Neural cell (in vitro differentiated cells): ENCODE measurements around the gene MGAT5B. TPM values are rescaled to one million over a fixed set of nuclear protein-coding genes. Genes with fewer than 3 reads are reported as not detected.

Source experiments
- H2AFZ ChIP-seq: fragments of 200-600, 300-800 bp; sonication (generic), shearing (Covaris generic); 2 replicates; pipeline ENCODE4 v1.6.0; 2014; ENCODE audit warnings: low read depth, mild to moderate bottlenecking, antibody characterized with exemption, low read length, moderate library complexity
- H3F3A ChIP-seq: fragments of 200-600 bp; shearing (Covaris generic); 2 replicates; pipeline ENCODE4 v1.6.1; 2016; ENCODE audit warnings: mild to moderate bottlenecking, moderate library complexity, mixed read lengths, antibody characterized with exemption, low read length; ENCODE audit not compliant: insufficient read depth, poor library complexity, severe bottlenecking
- H3K27ac ChIP-seq: fragments of 200-600, 300-800 bp; sonication (generic), shearing (Covaris generic); 2 replicates; pipeline ENCODE4 v1.5.1; 2014; ENCODE audit warnings: mild to moderate bottlenecking, low read length, moderate library complexity
- H3K27me3 ChIP-seq: fragments of 300-800, 200-600 bp; sonication (generic), shearing (Covaris generic); 2 replicates; pipeline ENCODE4 v1.6.0; 2014; ENCODE audit warnings: mild to moderate bottlenecking, low read depth, low read length, moderate library complexity; ENCODE audit not compliant: insufficient read depth
- H3K36me3 ChIP-seq: fragments of 300-800, 200-600 bp; sonication (generic), shearing (Covaris generic); 2 replicates; pipeline ENCODE4 v1.5.1; 2014; ENCODE audit warnings: mild to moderate bottlenecking, antibody characterized with exemption, low read length, moderate library complexity; ENCODE audit not compliant: insufficient read depth
- H3K4me2 ChIP-seq: fragments of 300-800, 200-600 bp; sonication (generic), shearing (Covaris generic); 2 replicates; pipeline ENCODE4 v1.6.0; 2014; ENCODE audit warnings: mild to moderate bottlenecking, low read length
- H3K4me3 ChIP-seq: fragments of 300-800, 200-600 bp; sonication (generic), shearing (Covaris generic); 2 replicates; pipeline ENCODE4 v1.5.1; 2014; ENCODE audit warnings: mild to moderate bottlenecking, low read length, moderate library complexity
- H3K79me2 ChIP-seq: fragments of 200-600 bp; shearing (Covaris generic); replicated peaks from 2 replicates; pipeline ENCODE4 v1.6.0; 2014; ENCODE audit warnings: mild to moderate bottlenecking, low read length, moderate library complexity; ENCODE audit not compliant: insufficient read depth
- H3K9ac ChIP-seq: fragments of 300-800, 200-600 bp; sonication (generic), shearing (Covaris generic); 2 replicates; pipeline ENCODE4 v1.6.1; 2016; ENCODE audit warnings: mild to moderate bottlenecking, low read length, mixed read lengths
- H3K9me2 ChIP-seq: fragments of 200-600 bp; shearing (Covaris generic); 2 replicates; pipeline ENCODE4 v1.6.1; 2016; ENCODE audit warnings: mild to moderate bottlenecking, low read length, mixed read lengths; ENCODE audit not compliant: insufficient read depth
- H3K9me3 ChIP-seq: fragments of 200-600, 300-800 bp; sonication (generic), shearing (Covaris generic); 2 replicates; pipeline ENCODE4 v1.6.1; 2016; ENCODE audit warnings: mild to moderate bottlenecking, mixed run types, low read length, moderate library complexity, mixed read lengths
- H4K20me1 ChIP-seq: fragments of 200-600 bp; shearing (Covaris generic); 2 replicates; pipeline ENCODE4 v1.6.1; 2016; ENCODE audit warnings: mild to moderate bottlenecking, mixed run types; ENCODE audit not compliant: insufficient read depth
- EP300 ChIP-seq: fragments of 450-650 bp; conservative IDR thresholded peaks from 2 replicates; pipeline ENCODE4 v1.6.1; 2014; ENCODE audit warnings: antibody characterized with exemption, mild to moderate bottlenecking, moderate library complexity; ENCODE audit not compliant: poor library complexity, severe bottlenecking
- EZH2 ChIP-seq: fragments of 200-600, 300-800 bp; shearing (Covaris generic), sonication (generic); IDR thresholded peaks from 2 replicates; pipeline ENCODE4 v1.6.1; 2014; ENCODE audit warnings: antibody characterized with exemption, low read length, borderline replicate concordance, mild to moderate bottlenecking; ENCODE audit not compliant: insufficient read depth, poor library complexity, severe bottlenecking
- MXI1 ChIP-seq: fragments of 450-650 bp; conservative IDR thresholded peaks from 2 replicates; pipeline ENCODE4 v1.6.1; 2014; ENCODE audit warnings: antibody characterized with exemption, mild to moderate bottlenecking; ENCODE audit not compliant: poor library complexity, severe bottlenecking
- POLR2AphosphoS5 ChIP-seq: IDR thresholded peaks from 2 replicates; pipeline ENCODE4 v1.6.1; 2012
- RAD21 ChIP-seq: fragments of 450-650 bp; conservative IDR thresholded peaks from 2 replicates; pipeline ENCODE4 v1.6.1; 2014; ENCODE audit warnings: antibody characterized with exemption, mild to moderate bottlenecking, moderate library complexity
- REST ChIP-seq: IDR thresholded peaks from 2 replicates; pipeline ENCODE4 v1.6.1; 2012; ENCODE audit warnings: borderline replicate concordance
- SMC3 ChIP-seq: fragments of 450-650 bp; conservative IDR thresholded peaks from 2 replicates; pipeline ENCODE4 v1.6.1; 2014; ENCODE audit warnings: antibody characterized with exemption, mild to moderate bottlenecking, moderate library complexity; ENCODE audit not compliant: poor library complexity
- TAF1 ChIP-seq: IDR thresholded peaks from 2 replicates; pipeline ENCODE4 v1.6.1; 2012; ENCODE audit warnings: low read depth
- polyA plus RNA-seq: library from polyadenylated mRNA; depleted of rRNA; stranded (reverse); fragments of >200 nt; gene quantifications from 2 replicates; pipeline ENCODE4 v1.2.3, GENCODE V29; 2014
- TF ChIP-seq, protein P1 (sequence below): fragments of 450-650 bp; IDR thresholded peaks from 2 replicates; pipeline ENCODE4 v1.5.1; 2014; ENCODE audit warnings: antibody characterized with exemption, mild to moderate bottlenecking, moderate library complexity; ENCODE audit not compliant: poor library complexity, severe bottlenecking

MGAT5B gene
- polyA plus RNA-seq, 1 donor from 2014 or later, result 8.8 TPM

GRCh38 chr17:76995387-76996105, 127.3 kb downstream of the MGAT5B start:
- no peaks in the 10 kb centered on the region for H3K9me3 ChIP-seq
- no peak overlapping the region for H3K27ac ChIP-seq
- H2AFZ ChIP-seq, result no peak overlapping the region
- H4K20me1 ChIP-seq, result no peaks in the 10 kb centered on the region
- no peak overlapping the region for H3K4me3 ChIP-seq
- H3K36me3 ChIP-seq, result no peaks in the 10 kb centered on the region
- TF ChIP-seq SMC3 (no peak), REST (no peak), POLR2AphosphoS5 (no peak), RAD21 (no peak), TAF1 (no peak), EZH2 (no peak), EP300 (no peak), MXI1 (no peak)
- TF ChIP-seq, protein P1, sequence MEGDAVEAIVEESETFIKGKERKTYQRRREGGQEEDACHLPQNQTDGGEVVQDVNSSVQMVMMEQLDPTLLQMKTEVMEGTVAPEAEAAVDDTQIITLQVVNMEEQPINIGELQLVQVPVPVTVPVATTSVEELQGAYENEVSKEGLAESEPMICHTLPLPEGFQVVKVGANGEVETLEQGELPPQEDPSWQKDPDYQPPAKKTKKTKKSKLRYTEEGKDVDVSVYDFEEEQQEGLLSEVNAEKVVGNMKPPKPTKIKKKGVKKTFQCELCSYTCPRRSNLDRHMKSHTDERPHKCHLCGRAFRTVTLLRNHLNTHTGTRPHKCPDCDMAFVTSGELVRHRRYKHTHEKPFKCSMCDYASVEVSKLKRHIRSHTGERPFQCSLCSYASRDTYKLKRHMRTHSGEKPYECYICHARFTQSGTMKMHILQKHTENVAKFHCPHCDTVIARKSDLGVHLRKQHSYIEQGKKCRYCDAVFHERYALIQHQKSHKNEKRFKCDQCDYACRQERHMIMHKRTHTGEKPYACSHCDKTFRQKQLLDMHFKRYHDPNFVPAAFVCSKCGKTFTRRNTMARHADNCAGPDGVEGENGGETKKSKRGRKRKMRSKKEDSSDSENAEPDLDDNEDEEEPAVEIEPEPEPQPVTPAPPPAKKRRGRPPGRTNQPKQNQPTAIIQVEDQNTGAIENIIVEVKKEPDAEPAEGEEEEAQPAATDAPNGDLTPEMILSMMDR, result no peak
- H3K79me2 ChIP-seq, result no peaks in the 10 kb centered on the region
- H3F3A ChIP-seq, result no peaks in the 10 kb centered on the region
- no peak overlapping the region for H3K9ac ChIP-seq
- H3K4me2 ChIP-seq, result no peak overlapping the region
- H3K9me2 ChIP-seq, result no peaks in the 10 kb centered on the region
- no peaks in the 10 kb centered on the region for H3K27me3 ChIP-seq

- Histone ChIP-seq H3K9ac (no peak overlapping the region), H3K27me3 (no peaks in the 10 kb centered on the region)
Measured at GRCh38 chr17:76996741-76997694, 128.8 kb downstream of the MGAT5B start.

More at GRCh38 chr17:76996741-76997694, 128.8 kb downstream of the MGAT5B start:
- TF ChIP-seq EZH2 (no peak), MXI1 (no peak), RAD21 (no peak), TAF1 (no peak)
- TF ChIP-seq, protein P1, result no peak
- H3F3A ChIP-seq, result no peaks in the 10 kb centered on the region
- H3K36me3 ChIP-seq, result no peaks in the 10 kb centered on the region
- no peak overlapping the region for H3K27ac ChIP-seq
- no peaks in the 10 kb centered on the region for H3K9me3 ChIP-seq
- no peaks in the 10 kb centered on the region for H4K20me1 ChIP-seq
- H3K4me2 ChIP-seq, result no peak overlapping the region
- H3K9me2 ChIP-seq, result no peaks in the 10 kb centered on the region
- no peak overlapping the region for H2AFZ ChIP-seq
- H3K4me3 ChIP-seq, result no peak overlapping the region
- no peaks in the 10 kb centered on the region for H3K79me2 ChIP-seq
